Neural crest cell (in vitro differentiated cells): ENCODE data around the gene TMEM252. TPM values are rescaled to one million over a fixed set of nuclear protein-coding genes. Genes with fewer than 3 reads are reported as not detected.

Experiments
- DNase-seq: peaks from one replicate; pipeline ENCODE4 v3.0.0; 2021; ENCODE audit warnings: low read depth, mixed read lengths, low spot score
- H3K27ac Mint-ChIP-seq: one replicate; pipeline ENCODE4 v1.8.0; 2021; ENCODE audit warnings: mild to moderate bottlenecking, mixed read lengths; ENCODE audit not compliant: unreplicated experiment
- H3K27me3 Mint-ChIP-seq: 2 replicates; pipeline ENCODE4 v1.8.0; 2021; ENCODE audit warnings: low read depth, mild to moderate bottlenecking, mixed read lengths
- H3K36me3 Mint-ChIP-seq: 2 replicates; pipeline ENCODE4 v1.8.0; 2021; ENCODE audit warnings: low read depth, mild to moderate bottlenecking, mixed read lengths
- H3K4me1 Mint-ChIP-seq: 2 replicates; pipeline ENCODE4 v1.8.0; 2021; ENCODE audit warnings: mixed read lengths
- H3K4me3 Mint-ChIP-seq: one replicate; pipeline ENCODE4 v1.8.0; 2021; ENCODE audit warnings: mild to moderate bottlenecking, mixed read lengths
- H3K9me3 Mint-ChIP-seq: 2 replicates; pipeline ENCODE4 v1.8.0; 2021; ENCODE audit warnings: mixed read lengths
- total RNA-seq: library from RNA; stranded (reverse); gene quantifications from 2 replicates; pipeline ENCODE4 v1.2.1, GENCODE V29; 2021
- TF ChIP-seq, protein P1 (sequence below): fragments of 200-600 bp; sonication (generic); conservative IDR thresholded peaks from 2 replicates; pipeline ENCODE4 v1.5.0; 2021; ENCODE audit warnings: antibody characterized with exemption, mild to moderate bottlenecking

The TMEM252 gene
- total RNA-seq, 1 donor from 2014 or later = not detected

DNA sequence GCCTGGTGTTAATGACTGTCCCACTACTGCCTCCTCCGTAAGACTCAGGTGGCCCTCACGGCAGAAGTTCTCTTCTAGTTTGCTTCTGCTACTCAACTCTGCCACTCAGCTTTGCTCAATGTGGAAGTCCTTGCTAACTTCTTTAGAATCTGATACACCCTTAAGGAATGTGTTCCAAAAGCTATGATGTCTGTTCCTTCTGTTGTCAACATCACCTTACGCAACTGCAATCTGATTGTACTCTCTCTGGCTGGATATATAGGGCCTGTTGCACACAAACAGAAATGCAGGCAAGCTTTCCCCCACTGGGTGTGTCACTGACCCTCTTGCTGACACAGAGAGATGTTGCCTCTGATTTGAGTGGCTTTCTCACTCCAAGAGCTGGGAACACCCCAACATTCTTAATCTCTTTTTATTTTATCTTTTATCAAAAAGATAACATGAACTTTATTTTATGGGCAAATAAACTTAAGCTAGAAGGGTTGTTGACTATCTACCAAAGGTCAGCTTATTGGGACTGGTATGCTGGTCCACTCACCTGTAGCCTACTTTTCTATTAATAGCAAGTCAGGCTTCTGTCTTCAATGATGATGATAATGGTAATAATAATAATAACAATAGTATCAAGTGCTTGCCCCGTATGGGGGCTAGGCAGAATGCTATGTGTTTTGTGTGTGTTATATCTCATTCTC, 25.2 kb downstream of the TMEM252 start:
- peaks cover 12% of the 10 kb centered on the region for H3K27me3 Mint-ChIP-seq

GRCh38 chr9:68513981-68514380, 26.7 kb downstream of the TMEM252 start:
- Mint-ChIP-seq H3K27ac (no peak overlapping the region), H3K9me3 (peaks cover 6% of the 10 kb centered on the region), H3K4me3 (no peak overlapping the region), H3K36me3 (no peaks in the 10 kb centered on the region), H3K4me1 (peaks cover 8% of the 10 kb centered on the region), H3K27me3 (peaks cover 8% of the 10 kb centered on the region)
- TF ChIP-seq, protein P1, sequence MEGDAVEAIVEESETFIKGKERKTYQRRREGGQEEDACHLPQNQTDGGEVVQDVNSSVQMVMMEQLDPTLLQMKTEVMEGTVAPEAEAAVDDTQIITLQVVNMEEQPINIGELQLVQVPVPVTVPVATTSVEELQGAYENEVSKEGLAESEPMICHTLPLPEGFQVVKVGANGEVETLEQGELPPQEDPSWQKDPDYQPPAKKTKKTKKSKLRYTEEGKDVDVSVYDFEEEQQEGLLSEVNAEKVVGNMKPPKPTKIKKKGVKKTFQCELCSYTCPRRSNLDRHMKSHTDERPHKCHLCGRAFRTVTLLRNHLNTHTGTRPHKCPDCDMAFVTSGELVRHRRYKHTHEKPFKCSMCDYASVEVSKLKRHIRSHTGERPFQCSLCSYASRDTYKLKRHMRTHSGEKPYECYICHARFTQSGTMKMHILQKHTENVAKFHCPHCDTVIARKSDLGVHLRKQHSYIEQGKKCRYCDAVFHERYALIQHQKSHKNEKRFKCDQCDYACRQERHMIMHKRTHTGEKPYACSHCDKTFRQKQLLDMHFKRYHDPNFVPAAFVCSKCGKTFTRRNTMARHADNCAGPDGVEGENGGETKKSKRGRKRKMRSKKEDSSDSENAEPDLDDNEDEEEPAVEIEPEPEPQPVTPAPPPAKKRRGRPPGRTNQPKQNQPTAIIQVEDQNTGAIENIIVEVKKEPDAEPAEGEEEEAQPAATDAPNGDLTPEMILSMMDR = no peak
- DNase-seq = no peak

More for the DNA sequence above, 25.2 kb downstream of the TMEM252 start:
- H3K27ac Mint-ChIP-seq = no peak overlapping the region
- TF ChIP-seq, protein P1 = no peak
- peaks cover 6% of the 10 kb centered on the region for H3K9me3 Mint-ChIP-seq
- no peaks in the 10 kb centered on the region for H3K36me3 Mint-ChIP-seq
- no peak overlapping the region for H3K4me3 Mint-ChIP-seq
- no peaks in the 10 kb centered on the region for H3K4me1 Mint-ChIP-seq
- no peak for DNase-seq

GRCh38 chr9:68513385-68513784, 27.3 kb downstream of the TMEM252 start:
- H3K36me3 Mint-ChIP-seq = no peaks in the 10 kb centered on the region
- no peak for DNase-seq
- H3K27ac Mint-ChIP-seq = no peak overlapping the region
- TF ChIP-seq, protein P1 = no peak
- peaks cover 14% of the 10 kb centered on the region for H3K4me1 Mint-ChIP-seq
- H3K9me3 Mint-ChIP-seq = peaks cover 6% of the 10 kb centered on the region
- no peak overlapping the region for H3K4me3 Mint-ChIP-seq
- peaks cover 8% of the 10 kb centered on the region for H3K27me3 Mint-ChIP-seq

DNA sequence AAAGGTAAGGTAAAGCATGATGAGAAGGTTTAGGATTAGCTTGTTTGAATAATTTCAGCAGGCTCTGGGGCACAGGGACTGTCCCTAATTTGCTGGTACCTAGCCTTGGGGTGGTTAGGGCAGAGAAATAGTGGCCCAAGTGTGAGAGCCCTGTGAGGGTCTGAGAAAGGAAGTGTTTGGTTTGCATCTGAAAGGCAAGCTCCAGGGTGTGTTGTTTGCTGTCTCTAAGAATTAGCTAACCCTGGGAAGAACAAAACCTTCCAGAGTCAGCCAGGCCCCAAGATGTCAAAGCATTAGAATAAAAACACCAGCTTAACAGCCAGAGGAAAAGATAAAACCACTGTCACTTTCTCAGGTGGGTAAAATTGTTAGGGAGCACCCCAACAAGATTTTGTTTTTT, 31.0 kb downstream of the TMEM252 start:
- H3K27ac Mint-ChIP-seq = no peak overlapping the region
- peaks cover 3% of the 10 kb centered on the region for H3K9me3 Mint-ChIP-seq
- no peak for DNase-seq
- peaks cover 12% of the 10 kb centered on the region for H3K27me3 Mint-ChIP-seq
- peaks cover 14% of the 10 kb centered on the region for H3K4me1 Mint-ChIP-seq
- H3K36me3 Mint-ChIP-seq = no peaks in the 10 kb centered on the region
- TF ChIP-seq, protein P1 = no peak
- H3K4me3 Mint-ChIP-seq = no peak overlapping the region

GRCh38 chr9:68508547-68508946, 32.1 kb downstream of the TMEM252 start:
- H3K4me3 Mint-ChIP-seq = no peak overlapping the region
- TF ChIP-seq, protein P1 = no peak

More at GRCh38 chr9:68508547-68508946, 32.1 kb downstream of the TMEM252 start:
- H3K9me3 Mint-ChIP-seq = peaks cover 3% of the 10 kb centered on the region
- no peak for DNase-seq
- peaks cover 14% of the 10 kb centered on the region for H3K4me1 Mint-ChIP-seq
- no peak overlapping the region for H3K27ac Mint-ChIP-seq
- peaks cover 21% of the 10 kb centered on the region for H3K27me3 Mint-ChIP-seq
- H3K36me3 Mint-ChIP-seq = no peaks in the 10 kb centered on the region
